Subcutaneous adipose tissue (tissue), 4 donors: ENCODE data around the gene PEX6. TPM values are rescaled to one million over a fixed set of nuclear protein-coding genes. Genes with fewer than 3 reads are reported as not detected.

ENCODE experiments used
- total RNA-seq, 4 donors: library from RNA; depleted of rRNA; stranded (reverse); fragments of >200 nt; gene quantifications; one replicate each; pipeline ENCODE4 v1.1.0, GENCODE V29; 2016
- TF ChIP-seq, protein P1 (sequence below): fragments of 450-650 bp; IDR thresholded peaks from one replicate; pipeline ENCODE4 v1.5.1; 2016; ENCODE audit warnings: low read depth, mild to moderate bottlenecking, control low read depth, antibody characterized with exemption, moderate library complexity

PEX6 gene
- total RNA-seq, 4 donors from 2014 or later: 6.0 to 30.9 (median 14.0) TPM

DNA sequence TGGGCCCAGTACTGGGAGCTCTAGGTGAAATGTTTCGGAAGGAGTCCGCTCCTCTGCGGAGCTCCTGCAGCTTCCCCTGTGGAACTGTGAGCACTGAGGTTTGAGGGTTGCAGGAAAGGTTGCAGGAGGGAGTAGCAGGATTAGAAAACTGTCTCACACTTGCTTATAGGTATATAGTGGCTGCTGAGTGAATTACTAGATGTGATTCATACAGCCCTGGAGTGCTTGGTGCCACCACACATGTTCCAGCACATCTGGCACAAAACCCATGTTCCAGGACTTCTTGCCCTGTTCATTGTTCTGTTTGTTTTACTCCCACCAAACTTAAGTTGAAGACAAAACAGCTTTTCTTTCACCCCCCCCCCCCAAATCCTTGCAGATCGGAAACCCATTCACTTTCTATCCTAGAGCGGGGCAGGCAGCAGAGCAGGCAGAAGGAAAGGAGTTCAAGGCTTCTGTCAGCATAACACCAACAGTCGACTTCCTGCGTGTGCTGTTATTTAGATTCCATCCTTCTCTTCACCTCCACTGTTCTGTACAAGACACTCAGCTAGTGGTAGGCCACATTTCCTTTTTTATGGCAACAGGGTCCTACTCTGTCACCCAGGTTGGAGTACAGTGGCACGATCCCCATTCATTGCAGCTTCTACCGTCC is 669 bp upstream of the PEX6 start:
- TF ChIP-seq, protein P1, sequence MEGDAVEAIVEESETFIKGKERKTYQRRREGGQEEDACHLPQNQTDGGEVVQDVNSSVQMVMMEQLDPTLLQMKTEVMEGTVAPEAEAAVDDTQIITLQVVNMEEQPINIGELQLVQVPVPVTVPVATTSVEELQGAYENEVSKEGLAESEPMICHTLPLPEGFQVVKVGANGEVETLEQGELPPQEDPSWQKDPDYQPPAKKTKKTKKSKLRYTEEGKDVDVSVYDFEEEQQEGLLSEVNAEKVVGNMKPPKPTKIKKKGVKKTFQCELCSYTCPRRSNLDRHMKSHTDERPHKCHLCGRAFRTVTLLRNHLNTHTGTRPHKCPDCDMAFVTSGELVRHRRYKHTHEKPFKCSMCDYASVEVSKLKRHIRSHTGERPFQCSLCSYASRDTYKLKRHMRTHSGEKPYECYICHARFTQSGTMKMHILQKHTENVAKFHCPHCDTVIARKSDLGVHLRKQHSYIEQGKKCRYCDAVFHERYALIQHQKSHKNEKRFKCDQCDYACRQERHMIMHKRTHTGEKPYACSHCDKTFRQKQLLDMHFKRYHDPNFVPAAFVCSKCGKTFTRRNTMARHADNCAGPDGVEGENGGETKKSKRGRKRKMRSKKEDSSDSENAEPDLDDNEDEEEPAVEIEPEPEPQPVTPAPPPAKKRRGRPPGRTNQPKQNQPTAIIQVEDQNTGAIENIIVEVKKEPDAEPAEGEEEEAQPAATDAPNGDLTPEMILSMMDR: no peak

DNA sequence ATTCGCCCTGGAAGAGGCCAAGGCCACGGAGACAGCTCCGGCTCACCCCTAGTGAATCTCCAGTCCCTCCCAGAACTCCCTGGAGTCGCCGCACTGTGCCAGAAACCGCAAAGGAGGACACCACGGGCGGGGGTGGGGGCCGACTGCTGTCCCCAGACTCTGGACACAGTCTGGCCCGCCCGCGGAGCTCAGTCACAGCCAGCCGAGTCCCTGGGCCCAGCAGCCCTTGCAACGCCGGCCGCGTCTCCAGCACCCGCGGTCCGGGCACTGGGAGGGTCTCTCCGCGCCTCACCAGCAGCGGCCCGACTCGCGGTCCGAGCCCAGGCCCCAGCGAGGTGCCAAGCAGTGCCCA is 518 bp downstream of the PEX6 start:
- TF ChIP-seq, protein P1: no peak

DNA sequence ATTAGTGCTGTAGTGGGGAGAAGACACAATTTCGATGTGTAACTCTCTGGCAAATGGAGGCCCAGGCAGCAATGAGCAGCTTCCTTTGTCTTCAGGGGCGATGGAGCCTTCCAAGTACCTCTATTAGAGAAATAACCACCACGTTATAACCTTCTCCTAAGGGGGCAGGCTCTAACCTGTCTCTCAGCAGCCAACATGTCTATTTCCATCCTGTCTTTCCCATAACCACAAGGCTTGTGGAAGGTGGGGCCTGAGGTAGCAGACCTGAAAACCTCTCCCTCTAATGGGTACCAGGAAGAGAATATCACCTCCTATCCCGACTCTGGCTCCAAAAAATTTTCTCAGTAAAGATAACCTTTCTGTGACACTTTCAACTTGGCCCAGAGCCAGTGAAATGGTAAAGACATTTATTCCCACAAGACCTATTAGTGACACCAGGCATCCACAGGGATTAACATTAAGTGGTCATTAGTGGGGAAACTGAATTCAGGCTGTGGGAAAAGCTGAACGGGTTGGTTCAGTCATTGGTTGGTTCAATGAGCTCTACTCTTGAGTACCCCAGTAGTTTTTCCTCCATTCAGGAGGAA is 4.0 kb downstream of the PEX6 start:
- TF ChIP-seq, protein P1: no peak

DNA sequence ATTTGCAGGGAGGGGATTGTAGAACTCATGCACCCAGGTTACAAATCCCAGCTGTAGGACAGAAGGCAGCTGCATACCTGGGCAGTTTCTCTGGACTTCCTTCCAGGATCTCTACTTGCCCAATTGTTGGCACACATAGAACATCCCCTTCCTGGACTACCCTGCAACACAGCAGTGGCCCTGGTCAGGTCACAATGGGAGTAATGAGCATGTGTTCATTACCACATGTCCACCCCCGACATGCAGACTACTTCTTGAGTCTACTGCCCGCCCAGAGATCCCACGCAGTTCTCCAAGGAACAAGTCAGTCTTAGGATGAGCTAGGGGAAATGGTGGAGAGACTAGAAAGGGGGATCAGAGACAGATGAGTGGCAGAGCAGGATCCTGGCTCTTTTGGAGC is 5.1 kb downstream of the PEX6 start:
- TF ChIP-seq, protein P1: no peak

DNA sequence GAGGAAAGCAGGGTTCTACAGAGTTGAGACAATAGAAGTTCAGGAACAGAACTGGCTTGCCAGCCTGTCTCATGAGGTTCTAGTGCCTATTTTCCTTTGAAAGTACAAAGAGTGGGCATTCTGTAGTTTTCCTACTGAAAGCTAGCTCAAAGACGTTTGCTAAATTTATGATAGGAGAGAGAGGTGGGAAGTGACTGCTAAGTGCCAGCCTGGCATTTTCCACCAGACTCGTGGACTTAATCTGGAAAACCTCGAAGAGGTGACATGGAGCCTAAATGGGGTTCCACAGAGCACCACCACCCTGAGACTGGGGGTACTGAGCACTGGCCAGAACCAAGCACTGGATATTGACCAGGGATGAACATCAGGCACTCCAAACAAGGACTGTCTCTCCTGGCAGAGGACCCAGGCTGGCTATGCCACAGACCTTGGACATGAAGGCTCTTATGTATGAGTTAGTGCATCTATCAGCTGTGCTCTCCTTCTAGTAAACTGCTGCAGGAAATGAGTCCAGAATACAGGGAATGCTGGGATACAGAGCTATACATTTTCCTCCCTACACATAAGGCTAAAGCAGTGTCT is 7.1 kb downstream of the PEX6 start:
- TF ChIP-seq, protein P1: no peak

DNA sequence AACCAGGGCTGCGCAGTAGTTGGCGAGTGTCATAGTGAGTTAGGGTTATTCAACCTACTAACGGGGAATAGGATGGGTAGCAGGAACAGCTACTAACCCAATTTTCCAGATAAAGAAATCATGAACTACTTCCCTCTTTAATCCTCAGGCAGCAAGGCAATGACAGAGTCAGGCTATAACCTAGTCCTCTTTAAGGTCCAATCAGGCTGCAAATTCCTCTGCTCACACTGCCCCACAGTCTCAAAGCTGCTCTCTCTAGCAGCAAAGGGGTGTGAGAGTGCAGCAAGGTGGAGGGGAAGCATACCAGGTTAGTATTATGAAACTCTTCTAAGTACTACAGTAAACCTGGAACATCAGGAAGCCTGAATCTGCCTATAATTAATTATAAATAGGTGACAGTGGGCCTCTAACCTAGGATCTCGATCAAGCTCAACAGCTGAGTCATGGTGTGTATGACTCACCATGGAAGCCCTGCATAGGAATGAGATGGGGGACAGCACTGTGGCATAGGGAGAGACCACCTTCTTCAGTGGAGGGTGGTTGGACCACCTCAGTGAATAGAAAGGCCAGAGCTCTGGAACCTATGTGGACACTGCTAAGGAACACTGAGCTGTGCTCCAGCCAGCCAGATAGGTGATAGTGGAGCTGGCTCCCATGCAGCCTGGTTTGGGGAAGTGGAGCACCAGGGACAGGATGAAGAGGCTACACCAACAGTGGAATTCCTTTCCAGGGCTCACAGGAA is 7.9 kb downstream of the PEX6 start:
- TF ChIP-seq, protein P1: no peak

DNA sequence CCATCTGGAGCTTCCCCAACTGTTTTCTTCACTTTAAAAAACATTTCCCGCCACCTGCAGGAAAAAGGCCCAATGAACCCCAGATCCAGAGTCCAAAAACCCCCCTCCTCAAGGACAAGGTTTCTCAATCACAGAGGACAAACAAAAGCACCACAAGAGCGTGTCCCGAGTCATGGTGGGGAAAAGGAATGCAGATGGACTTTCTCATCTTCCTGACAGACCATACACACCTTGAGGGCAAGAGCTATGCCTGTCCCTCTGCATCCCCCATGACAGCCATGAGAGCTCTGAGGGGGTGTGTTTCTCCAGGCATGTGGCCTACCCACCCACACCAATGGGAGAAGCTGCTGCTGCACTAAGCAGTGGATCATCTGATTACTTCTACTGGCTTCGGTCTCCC is 9.0 kb downstream of the PEX6 start:
- TF ChIP-seq, protein P1: no peak
